Measurements from ENCODE around the gene HHIP.

HHIP gene

DNA sequence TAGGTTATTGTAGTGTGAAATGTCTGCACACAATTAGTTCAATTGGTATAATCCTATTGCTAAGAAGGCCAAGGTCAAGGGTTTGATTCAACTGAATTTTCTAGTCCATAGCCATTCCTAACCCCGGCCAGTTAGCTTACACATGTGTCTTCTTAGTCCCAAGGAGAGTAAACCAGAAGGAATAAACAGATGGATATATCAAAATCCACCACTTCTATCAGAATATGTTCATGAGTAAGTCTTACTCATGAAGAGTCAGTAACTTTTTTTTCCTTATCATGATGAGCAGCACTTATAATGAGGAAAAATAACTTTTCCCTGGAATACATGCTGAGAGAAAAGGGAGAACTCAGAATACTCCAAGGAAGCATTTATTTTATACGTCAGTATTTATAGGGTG lies 9.5 kb downstream of the HHIP start:
- DNase-seq (ENCODE audit: low read depth): no peak

DNA sequence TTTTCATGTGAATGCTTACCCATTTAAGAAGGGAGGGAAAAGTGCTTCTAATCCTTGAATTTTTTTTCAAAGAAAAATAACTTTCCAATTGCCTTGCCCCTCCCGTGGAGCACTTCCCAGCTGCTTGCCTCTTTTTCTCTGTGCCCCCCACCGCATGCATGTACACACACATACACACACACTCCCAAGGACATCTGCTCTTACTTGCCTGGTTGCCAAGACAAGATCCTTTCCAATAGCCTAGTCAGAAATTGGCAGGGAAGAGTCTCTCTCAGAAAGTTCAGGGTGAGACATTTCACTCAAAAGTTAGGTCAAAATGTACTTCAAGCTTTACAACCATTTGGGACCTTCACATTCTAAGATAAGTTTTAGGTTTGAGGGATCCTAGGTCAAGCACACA lies 10.9 kb downstream of the HHIP start:
- no peak for DNase-seq (ENCODE audit: low read depth)

DNA sequence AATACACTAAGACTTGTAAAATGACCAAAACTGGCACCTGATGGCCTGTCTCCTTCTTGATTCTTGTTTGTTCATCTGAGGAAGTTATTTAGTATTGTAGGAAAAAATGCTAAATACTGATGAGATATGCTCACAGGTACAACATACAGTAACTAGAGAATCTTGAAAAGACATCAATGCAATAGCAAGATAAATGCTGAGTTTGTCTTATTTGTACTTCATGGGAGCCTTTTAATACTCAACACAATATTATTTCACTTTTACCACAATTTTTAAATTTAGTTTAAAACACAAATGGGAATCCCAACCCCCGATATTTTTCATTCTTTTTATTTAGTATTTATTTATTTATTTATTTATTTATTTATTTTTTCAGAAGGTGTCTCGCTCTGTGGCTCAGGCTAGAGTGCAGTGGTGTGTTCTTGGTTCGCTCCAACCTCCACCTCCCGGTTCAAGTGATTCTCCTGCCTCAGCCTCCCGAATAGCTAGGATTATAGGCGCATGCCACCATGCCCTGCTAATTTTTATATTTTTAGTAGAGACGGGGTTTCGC lies 12.1 kb downstream of the HHIP start:
- DNase-seq (ENCODE audit: low read depth): no peak

DNA sequence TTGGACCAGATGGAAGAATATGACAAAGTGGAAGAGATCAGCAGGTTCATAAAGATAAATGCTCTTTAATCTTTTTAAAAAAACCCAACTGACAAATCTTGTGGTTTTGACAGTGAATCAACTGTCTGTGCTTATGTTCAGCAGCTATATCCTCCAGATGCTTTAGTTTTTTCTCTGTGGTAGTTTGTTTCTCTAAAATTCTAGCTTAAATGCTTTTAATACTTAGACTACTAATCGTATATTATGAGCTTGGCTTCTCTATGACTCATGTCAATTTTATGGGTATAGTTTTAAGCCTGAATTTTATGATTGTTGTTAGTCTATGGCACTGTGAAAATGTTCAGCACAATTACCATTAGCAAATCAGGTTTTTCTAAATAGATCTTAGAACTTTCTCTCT lies 12.9 kb downstream of the HHIP start:
- no peak for DNase-seq (ENCODE audit: low read depth)

DNA sequence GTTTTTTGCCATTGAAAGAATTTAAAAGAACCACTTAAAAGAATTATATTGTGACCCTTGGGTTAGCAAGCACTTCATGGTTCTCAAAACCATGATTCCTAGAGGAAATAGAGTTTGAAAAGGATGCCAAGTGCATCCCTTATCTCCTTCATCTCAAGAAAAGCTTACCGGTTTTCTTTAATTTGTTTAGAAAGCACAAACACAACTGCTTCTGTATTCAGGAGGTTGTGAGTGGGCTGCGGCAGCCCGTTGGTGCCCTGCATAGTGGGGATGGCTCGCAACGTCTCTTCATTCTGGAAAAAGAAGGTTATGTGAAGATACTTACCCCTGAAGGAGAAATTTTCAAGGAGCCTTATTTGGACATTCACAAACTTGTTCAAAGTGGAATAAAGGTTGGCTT lies 13.5 kb downstream of the HHIP start:
- DNase-seq (ENCODE audit: low read depth): no peak

DNA sequence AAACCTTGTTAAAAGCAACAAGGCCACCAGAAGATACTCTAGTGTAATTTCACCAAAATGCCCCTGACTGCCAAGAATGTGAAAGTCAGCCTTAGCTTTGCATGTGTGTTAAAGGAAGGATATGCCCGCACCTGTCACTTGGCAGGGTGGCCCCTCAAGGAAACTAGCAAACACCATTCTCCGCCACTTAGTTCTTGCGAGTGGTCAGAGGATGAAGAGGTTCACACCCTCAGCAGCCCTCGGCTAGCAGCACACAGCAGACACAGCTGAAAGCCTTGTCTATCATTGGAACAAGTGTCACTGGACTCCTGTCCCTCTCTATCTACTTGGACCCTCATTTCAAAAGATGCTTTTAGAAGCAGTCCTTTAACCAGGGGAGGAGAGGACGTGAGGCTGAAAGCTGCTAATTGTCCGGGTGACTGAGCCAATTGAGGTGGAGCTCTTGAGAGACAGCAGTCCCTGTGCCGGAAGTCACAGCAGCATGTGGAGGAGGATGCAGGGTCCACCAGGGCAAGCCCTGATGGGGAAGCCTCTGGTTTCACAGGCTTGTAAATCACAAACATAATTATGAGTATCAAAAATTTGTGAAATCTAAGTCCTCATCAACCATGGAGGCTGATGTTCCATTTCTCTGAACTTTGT lies 18.0 kb downstream of the HHIP start:
- DNase-seq (ENCODE audit: low read depth): no peak

DNA sequence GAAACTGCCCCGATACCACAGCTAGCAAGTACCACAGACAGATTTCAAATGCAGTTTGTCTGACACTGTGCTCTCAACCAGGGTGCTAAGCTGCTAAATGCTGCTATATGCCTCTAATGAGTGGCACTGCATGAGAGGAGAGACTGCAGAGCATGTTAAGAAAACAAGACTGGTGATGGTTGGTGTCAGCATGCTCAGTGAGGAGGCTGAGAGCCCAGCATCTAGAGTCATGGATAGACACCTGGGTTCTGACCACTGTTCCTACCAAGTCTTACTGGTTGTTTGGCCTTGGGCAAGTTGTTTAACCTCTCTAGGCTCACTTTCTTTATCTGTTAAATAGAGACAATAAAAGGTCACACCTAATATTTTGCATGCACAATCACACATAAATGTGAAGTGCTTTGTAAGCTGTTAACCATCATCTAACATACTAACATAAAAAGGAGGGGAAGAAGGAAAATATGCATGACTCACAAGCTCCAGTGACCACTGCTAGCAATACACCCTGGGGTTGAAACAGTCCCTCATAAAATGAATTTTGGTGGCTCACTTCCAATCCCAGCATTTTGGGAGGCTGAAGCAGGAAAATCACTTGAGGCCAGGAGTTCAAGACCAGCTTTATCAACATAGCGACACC lies 20.7 kb downstream of the HHIP start:
- peak; percentile 18 for DNase-seq (ENCODE audit: low read depth)

DNA sequence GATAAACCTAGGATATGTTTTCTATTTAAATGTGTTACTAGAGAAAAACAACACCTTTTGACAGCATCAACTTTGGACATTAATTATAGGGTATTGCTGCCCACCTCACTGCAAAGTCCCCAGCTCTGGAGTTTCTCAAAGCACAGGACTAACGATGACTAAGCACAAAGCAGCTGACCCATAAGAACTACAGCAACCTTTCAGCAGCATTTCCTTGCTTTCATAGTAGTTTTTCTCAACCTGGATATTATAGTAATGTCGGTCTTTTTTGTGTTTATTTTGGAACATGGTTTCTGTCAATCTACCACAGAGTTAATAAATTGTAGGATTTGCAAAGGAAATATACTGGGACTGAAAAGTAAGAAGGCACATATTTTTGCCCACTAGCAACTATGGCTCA lies 21.5 kb downstream of the HHIP start:
- no peak for DNase-seq (ENCODE audit: low read depth)

DNA sequence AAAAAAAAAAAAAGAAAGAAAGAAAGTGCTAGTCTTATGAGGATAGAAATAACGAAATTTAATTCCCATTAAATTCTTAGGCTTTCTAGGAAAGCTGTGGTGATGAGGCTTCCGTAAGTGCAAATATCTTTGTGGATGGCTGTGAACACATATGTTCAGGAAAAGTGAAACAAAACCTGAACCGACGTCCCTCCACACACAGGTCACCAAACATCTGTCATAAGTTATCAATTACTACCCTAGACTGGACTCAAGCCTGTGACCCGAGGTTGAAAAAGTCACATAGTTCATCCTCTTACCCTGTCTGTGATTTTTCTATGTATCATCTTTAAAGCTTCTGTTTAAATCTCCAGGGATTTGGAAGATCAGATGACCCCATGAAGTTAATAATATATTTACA lies 24.8 kb downstream of the HHIP start:
- no peak for DNase-seq (ENCODE audit: low read depth)

DNA sequence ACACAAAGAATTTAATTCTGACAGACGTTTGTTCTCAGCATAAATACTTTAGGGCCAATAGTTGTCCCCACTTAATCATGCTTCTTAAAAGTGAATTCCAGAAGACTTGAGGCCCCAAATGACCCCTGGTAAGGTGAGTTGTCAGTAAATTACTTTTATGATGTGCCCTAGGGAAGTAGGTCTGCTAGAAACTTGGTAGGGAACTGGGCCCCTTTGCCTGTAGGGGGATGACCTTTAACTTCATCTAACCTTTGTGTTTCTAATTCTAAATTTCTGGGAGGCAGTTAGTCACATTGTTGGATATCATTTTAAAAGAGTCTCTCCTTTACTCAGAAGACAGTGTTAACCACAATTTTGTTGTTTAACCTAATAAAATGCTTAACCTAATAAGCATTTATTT lies 28.8 kb downstream of the HHIP start:
- DNase-seq (ENCODE audit: low read depth): no peak

DNA sequence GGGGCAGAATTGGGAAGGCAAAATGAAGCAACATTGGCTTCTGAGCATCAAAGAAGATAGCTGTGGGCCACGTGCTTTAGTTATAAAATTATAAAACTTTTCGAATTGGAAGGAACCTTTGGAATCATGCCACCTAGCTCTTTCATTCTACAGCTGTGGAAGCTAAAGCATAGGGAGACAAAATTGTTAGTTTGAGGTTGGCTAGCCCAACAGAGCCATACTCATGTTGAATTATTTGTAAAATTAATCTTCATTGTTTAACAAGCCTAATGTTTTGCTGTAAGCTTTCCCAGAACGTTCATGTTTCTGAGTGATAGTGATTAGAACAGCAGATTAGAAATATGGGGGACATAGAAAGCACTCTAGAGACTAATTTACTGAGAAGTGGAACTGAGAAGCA lies 35.9 kb downstream of the HHIP start:
- DNase-seq (ENCODE audit: low read depth): no peak

DNA sequence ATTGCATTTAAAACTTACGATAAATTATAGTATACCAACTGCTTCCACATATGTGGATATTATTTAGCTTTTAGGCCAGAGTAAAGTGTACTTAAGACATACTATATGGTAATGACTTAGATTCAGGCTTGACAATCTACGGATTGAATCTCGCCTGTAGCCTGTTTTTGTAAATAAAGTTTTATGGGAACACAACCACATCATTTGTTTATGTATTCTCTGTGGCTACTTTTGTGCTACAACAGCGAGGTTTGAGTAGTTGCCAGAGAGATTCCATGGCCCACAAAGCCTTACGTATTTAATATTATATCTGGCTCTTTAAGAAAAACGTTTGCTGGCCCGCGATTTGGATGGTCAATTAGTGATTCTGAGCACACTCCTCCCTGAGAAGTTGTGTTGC lies 37.6 kb downstream of the HHIP start:
- no peak for DNase-seq (ENCODE audit: low read depth)

DNA sequence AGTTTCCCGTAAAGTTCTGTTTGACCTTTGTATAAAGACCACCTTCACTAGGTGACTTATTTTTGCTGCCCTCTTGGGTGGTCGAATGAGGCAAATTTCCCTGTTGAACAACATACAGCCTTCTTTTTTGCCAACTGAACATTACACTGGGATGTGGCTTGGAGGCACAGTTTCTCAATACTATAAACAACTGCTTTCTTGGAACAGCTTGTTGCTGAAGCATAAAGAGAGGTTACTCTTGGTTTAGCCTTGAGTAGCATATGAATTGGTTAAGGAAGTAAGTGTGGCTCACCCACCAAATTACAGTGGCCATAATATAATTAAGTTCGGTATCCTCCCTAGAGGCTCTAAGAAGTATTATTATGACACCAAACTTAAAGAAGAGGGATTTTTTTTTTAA lies 40.0 kb downstream of the HHIP start:
- no peak for DNase-seq (ENCODE audit: low read depth)

DNA sequence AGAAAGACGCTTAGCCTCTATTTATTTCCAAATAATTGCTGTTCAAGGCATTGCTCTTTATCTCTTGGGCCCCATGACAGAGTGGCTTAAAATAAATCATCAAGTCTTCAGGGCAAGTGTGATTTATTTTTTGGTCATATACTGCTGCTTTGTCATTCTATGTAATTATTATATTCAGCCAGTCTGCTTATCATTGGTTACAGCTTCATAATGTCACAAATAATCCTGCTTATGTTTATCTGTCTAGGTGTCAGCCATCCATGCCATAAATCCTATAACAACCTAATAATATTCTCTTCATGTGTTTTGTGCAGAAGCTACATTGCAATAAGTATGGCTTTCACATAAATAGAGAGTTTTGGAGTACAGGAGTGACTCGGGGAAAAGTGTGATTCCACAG lies 41.0 kb downstream of the HHIP start:
- DNase-seq (ENCODE audit: low read depth): no peak

DNA sequence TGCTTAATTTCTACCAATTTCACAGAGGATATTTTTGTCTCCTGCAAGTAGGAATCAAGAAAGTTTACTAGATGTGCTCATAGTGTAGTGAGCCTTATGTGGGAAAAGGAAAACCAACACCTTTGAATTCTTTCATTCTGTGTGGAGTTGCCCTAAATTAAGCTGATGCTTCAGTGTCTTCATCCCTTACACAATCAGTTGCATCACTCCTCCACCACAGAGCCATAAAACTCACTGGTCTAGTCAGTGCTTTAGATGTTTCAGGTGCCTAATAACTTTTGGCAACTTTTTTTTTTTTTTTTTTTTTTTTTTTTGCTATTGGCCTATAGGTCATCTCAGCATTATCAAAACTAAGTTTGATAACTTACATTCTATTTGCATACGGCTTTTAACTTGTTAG lies 41.5 kb downstream of the HHIP start:
- DNase-seq (ENCODE audit: low read depth): no peak

DNA sequence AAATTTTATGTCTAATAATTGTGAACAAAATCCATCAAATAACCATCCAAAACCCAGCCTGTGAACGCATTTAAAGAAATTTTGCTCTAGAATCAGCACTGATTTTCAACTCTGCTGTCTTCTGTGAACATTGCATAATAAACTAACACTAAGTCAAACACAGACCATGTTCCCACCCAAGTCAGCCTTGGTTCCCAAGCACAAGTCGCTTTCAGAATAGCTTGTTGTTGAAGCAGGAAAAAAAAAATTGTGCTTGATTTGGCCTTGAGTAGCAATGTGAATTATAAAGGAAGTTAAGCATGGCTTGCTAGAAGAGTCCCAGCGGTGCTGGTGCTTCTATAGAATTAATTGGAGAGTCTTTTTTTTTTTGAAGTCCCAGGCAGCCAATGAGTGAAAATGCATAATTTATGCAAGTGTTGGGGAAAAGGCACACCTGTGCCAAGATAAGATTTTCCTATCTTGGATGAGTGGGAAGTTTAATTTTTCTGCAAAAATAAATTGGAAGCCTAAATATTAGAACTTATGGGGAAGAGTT lies 42.1 kb downstream of the HHIP start:
- DNase-seq (ENCODE audit: low read depth): no peak

DNA sequence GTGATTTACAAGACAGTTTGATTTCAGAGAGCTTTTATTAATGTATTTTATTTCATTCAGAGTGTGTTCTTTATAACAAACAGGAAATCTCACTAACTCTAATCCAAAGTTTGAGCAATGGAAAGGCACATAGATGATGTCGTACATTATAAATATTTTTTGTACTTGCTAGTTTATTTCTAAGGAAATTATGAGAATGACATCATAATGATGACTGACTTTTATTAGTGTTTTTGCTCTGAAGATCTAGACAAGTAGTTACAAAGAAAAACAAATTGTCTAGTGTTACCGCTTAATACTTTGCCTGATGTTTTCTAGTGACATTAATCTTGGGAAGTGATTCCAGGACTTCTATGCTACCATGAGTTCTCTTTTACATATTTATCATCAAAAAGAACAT lies 43.2 kb downstream of the HHIP start:
- no peak for DNase-seq (ENCODE audit: low read depth)

DNA sequence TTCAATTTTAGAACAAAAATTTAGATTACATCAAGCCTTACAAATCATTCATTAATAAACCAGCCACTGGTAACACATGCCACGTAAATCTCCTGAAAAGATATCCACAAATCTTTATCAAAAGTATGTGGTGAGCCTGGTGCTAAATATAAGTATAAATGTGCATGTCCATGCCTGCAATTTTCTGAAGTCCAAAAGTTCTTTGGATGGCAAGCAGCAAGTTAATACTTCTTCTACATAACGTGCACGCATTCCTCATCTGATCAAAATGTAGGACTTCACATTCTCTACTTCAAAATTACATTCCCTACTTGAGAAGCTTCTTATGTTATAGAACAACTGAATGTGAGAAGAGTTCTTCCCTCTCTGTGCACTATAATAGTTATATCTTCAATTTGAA lies 49.8 kb downstream of the HHIP start:
- no peak for DNase-seq (ENCODE audit: low read depth)

DNA sequence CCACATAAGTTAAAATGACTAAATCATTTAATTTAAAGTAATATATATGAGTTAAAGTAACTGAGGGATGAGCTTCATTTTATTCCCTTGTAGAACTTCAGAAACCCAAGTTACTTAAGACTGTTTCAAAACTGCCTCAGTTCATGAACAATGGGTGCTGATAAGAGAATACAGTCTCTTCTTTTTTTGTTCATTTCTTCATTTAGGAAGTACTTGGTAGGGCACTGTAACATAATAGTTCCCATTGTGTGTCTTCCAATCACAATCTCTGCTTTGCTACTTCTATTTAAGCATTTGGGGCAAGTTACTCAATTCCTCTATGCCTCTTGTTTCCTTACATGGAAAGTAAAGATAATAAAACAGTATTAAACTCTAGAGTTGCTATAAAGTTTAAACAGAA lies 50.4 kb downstream of the HHIP start:
- DNase-seq (ENCODE audit: low read depth): no peak

DNA sequence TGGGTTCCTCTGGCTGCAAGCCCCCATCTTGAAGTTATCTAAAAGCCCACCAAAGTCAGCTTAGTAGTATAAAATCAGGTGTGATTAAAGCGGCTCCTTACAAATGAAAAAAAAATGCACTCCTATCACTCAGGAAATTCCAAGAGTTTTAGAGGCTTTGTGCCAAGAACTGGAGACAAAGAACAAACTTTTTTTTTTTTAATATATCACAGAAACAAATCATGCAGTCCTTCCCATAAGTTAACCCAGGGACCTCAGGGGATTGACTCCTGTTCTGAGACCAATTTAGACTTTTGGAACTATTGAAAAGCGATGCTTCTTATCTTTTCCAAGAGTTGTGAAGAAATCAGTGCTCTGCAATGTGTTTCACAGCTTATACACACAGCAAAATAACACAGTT lies 53.6 kb downstream of the HHIP start:
- no peak for DNase-seq (ENCODE audit: low read depth)

DNA sequence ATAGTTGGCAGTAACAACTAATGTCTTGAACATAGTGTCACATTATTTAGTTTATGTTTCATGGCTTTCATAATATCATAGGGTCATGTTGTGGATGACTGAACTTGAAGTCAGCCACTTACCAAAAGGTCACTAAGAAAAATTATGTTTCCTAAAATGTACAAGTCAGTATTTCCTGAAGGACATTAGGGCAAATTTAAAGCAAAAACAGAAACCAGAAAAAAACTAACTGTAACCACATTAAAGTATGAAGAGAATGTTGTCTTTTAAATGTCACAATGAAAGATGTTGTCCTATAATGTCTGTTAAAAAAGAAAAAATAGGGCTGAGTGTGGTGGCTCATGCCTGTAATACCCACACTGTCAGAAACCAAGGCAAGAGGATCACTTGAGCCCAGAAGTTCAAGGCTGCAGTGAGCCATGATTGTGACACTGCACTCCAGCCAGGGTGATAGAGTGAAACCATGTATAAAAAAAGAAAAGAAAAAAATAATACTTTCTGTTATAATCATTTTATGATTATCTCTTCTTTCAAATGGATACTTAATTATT lies 55.8 kb downstream of the HHIP start:
- DNase-seq (ENCODE audit: low read depth): no peak

DNA sequence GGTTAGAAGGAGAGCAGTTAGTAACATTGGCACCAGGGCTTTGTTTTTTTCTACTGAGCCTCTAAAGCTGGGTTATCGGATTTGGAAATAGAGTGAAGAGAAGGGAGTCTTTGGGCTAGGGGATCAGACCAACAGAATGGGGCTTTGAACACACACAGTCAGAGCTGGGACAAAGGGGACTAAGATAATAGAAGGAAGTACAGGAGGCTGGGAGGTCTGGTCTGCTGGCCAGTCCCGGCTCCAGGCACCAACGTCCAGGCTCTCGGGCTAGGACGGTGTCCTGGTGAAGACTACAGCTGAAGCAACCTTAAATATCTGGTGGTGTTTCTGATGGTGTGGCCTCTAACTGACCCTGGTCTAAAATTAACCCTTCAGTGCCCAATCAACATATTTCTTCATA lies 57.5 kb downstream of the HHIP start:
- no peak for DNase-seq (ENCODE audit: low read depth)
